ENCODE measurements around the gene ACO1. TPM values are rescaled to one million over a fixed set of nuclear protein-coding genes. Genes with fewer than 3 reads are reported as not detected.

ACO1 gene
- total RNA-seq, 2 experiments from 2014 or later, result 8.8 to 9.0 TPM

- BruUV-seq (replicated peaks), result no TSS peak
- Histone ChIP-seq H2AFZ (ENCODE audit: low read length) (no peak overlapping the region), H3K9me3 (ENCODE audit: low read length) (no peaks in the 10 kb centered on the region), H3K79me2 (ENCODE audit: insufficient read depth, low read depth, low read length) (no peaks in the 10 kb centered on the region), H3K4me1 (ENCODE audit: insufficient read depth, low read length, poor library complexity, severe bottlenecking) (no peaks in the 10 kb centered on the region), H3K27ac (ENCODE audit: low read depth, low read length, poor library complexity, severe bottlenecking) (no peak overlapping the region), H3K36me3 (ENCODE audit: insufficient read depth, low read length) (no peaks in the 10 kb centered on the region), H3K4me3 (ENCODE audit: low read depth, low read length, poor library complexity, severe bottlenecking) (no peak overlapping the region), H3K4me2 (ENCODE audit: low read length) (no peak overlapping the region), H4K20me1 (ENCODE audit: insufficient read depth, low read length) (no peaks in the 10 kb centered on the region), H3K9me2 (ENCODE audit: insufficient read depth, low read length) (no peaks in the 10 kb centered on the region)
- intact Hi-C loops (cut with micrococcal nuclease; ENCODE audit: unreplicated experiment), result no loop called here
- no peak for TF ChIP-seq EZH2phosphoT487 (IDR thresholded peaks at IDR 0.05; ENCODE audit: borderline replicate concordance, low read depth, low read length)
- TF ChIP-seq, protein P1, sequence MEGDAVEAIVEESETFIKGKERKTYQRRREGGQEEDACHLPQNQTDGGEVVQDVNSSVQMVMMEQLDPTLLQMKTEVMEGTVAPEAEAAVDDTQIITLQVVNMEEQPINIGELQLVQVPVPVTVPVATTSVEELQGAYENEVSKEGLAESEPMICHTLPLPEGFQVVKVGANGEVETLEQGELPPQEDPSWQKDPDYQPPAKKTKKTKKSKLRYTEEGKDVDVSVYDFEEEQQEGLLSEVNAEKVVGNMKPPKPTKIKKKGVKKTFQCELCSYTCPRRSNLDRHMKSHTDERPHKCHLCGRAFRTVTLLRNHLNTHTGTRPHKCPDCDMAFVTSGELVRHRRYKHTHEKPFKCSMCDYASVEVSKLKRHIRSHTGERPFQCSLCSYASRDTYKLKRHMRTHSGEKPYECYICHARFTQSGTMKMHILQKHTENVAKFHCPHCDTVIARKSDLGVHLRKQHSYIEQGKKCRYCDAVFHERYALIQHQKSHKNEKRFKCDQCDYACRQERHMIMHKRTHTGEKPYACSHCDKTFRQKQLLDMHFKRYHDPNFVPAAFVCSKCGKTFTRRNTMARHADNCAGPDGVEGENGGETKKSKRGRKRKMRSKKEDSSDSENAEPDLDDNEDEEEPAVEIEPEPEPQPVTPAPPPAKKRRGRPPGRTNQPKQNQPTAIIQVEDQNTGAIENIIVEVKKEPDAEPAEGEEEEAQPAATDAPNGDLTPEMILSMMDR (conservative IDR thresholded peaks at IDR 0.05; ENCODE audit: low read length), result no peak
- CTCF ChIA-PET (ENCODE audit: unreplicated experiment), result no interaction called here
- DNase-seq (ENCODE audit: low spot score), result no peak
- POLR2A ChIA-PET, result interaction anchor here (0.6 to 0.8 kb wide), 2 partner anchors 24 to 65 kb away, joined by 4 to 6 read pairs; no protein-coding TSS in a partner anchor
Observed at GRCh38 chr9:32414856-32415255, 30.4 kb downstream of the ACO1 start.

DNA sequence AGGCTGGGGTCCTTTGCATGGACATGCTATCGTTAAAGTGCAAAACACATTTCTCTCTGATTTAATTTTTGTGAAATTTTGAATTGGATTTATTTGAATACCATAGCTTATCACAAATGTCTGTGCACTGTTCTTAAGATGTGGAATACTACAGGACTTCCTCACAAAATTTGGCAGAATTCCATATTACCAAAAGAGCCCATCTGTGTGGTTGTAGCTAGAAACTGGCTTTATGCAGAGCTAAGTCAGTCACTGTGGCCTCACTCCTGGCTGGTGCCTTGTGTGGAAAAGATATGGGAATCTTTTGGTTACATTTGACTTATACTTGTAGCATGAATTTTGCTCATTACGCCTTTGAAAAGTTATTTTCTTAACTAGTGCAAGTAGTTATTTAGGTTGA is 35.5 kb downstream of the ACO1 start:
- DNase-seq (ENCODE audit: low spot score), result no peak
- Histone ChIP-seq H3K9me2 (ENCODE audit: insufficient read depth, low read length) (no peaks in the 10 kb centered on the region), H3K4me2 (ENCODE audit: low read length) (no peak overlapping the region), H4K20me1 (ENCODE audit: insufficient read depth, low read length) (no peaks in the 10 kb centered on the region), H3K9me3 (ENCODE audit: low read length) (no peaks in the 10 kb centered on the region), H3K4me3 (ENCODE audit: low read depth, low read length, poor library complexity, severe bottlenecking) (no peak overlapping the region), H3K79me2 (ENCODE audit: insufficient read depth, low read depth, low read length) (no peaks in the 10 kb centered on the region), H3K27ac (ENCODE audit: low read depth, low read length, poor library complexity, severe bottlenecking) (no peak overlapping the region), H3K36me3 (ENCODE audit: insufficient read depth, low read length) (no peaks in the 10 kb centered on the region), H3K4me1 (ENCODE audit: insufficient read depth, low read length, poor library complexity, severe bottlenecking) (no peaks in the 10 kb centered on the region), H2AFZ (ENCODE audit: low read length) (no peak overlapping the region)
- CTCF ChIA-PET (ENCODE audit: unreplicated experiment), result no interaction called here
- BruUV-seq (replicated peaks), result no TSS peak
- intact Hi-C loops (cut with micrococcal nuclease; ENCODE audit: unreplicated experiment), result no loop called here
- POLR2A ChIA-PET, result interaction anchor here (0.7 kb wide), 1 partner anchor 958 kb away, joined by 3 read pairs; no protein-coding TSS in a partner anchor
- TF ChIP-seq, protein P1 (conservative IDR thresholded peaks at IDR 0.05; ENCODE audit: low read length), result no peak
- TF ChIP-seq EZH2phosphoT487 (IDR thresholded peaks at IDR 0.05; ENCODE audit: borderline replicate concordance, low read depth, low read length), result no peak

- H3K27ac ChIP-seq (ENCODE audit: low read depth, low read length, poor library complexity, severe bottlenecking), result no peak overlapping the region
- no peaks in the 10 kb centered on the region for H3K9me3 ChIP-seq (ENCODE audit: low read length)
- intact Hi-C loops (cut with micrococcal nuclease; ENCODE audit: unreplicated experiment), result no loop called here
- no TSS peak for BruUV-seq (replicated peaks)
- H3K9me2 ChIP-seq (ENCODE audit: insufficient read depth, low read length), result no peaks in the 10 kb centered on the region
- CTCF ChIA-PET (ENCODE audit: unreplicated experiment), result no interaction called here
- POLR2A ChIA-PET, result no interaction called here
- H2AFZ ChIP-seq (ENCODE audit: low read length), result no peak overlapping the region
- no peaks in the 10 kb centered on the region for H3K36me3 ChIP-seq (ENCODE audit: insufficient read depth, low read length)
- no peak overlapping the region for H3K4me3 ChIP-seq (ENCODE audit: low read depth, low read length, poor library complexity, severe bottlenecking)
- H4K20me1 ChIP-seq (ENCODE audit: insufficient read depth, low read length), result no peaks in the 10 kb centered on the region
- no peak for TF ChIP-seq EZH2phosphoT487 (IDR thresholded peaks at IDR 0.05; ENCODE audit: borderline replicate concordance, low read depth, low read length)
- TF ChIP-seq, protein P1 (conservative IDR thresholded peaks at IDR 0.05; ENCODE audit: low read length), result no peak
- DNase-seq (ENCODE audit: low spot score), result no peak
- H3K79me2 ChIP-seq (ENCODE audit: insufficient read depth, low read depth, low read length), result no peaks in the 10 kb centered on the region
- no peaks in the 10 kb centered on the region for H3K4me1 ChIP-seq (ENCODE audit: insufficient read depth, low read length, poor library complexity, severe bottlenecking)
- H3K4me2 ChIP-seq (ENCODE audit: low read length), result no peak overlapping the region
Observed at GRCh38 chr9:32422237-32422806, 37.9 kb downstream of the ACO1 start.
